T-helper 22 cell (primary cell): ENCODE results near the gene LMOD3.

Experiments used
- DNase-seq: peaks from one replicate; pipeline ENCODE4 v3.0.0-alpha.2; 2020; ENCODE audit warnings: low read depth

Gene LMOD3

GRCh38 chr3:69091389-69092029 is 30.9 kb downstream of the LMOD3 start:
- no peak for DNase-seq

DNA sequence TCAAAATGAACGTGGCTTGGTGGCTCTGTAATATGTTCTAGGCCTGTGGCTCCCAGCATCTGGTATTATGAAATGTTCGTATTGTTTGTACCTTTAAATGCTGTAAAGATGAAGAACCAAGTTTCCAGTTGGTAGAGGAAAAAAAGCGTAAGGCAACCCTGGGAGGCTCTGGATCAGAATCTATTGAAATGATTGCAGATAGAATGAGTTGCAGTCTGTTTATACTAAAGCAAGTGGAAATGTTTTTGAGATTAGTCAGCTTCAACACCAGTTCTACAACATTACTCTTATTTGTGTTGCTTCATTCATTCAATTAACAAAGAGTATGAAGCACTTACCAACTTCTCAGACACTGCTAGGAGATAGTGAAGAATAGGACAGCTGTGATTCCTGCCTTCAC is 32.4 kb downstream of the LMOD3 start:
- DNase-seq = no peak

GRCh38 chr3:69088063-69088462 is 34.3 kb downstream of the LMOD3 start:
- no peak for DNase-seq

DNA sequence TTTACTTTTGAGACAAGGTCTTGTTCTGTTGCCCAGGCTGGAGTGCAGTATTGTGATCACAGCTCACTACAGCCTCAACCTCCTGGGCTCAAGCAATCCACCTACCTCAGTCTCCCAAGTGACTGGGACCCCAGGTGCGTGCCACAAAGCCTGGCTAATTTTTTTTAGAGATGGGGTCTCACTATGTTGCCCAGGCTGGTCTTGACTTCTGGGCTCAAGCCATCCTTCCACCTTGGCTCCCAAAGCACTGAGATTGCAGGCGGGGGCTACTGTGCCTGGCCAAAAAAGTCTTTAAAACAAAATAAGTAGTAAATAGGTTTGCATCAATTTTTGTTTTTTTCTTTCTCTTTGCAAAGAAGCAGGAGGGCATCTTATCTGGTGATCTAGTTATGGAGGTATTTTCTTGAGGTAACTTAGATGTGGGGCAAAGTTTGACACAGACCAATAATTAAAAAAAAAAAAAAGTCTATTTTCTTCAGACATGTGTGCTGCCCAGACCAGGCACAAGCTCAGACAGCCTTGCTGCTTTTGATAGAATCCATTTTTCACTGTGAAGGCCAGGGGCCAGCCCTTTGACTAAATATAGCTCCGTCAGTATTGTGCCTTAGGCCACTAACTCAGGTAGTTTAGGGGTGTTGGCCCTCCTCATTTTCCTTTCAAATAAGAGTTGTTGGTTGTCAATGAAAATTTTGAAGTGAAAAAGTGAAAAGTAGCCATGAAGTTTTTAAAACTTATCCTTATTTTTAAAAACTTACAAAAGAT is 35.2 kb downstream of the LMOD3 start:
- DNase-seq = no peak

DNA sequence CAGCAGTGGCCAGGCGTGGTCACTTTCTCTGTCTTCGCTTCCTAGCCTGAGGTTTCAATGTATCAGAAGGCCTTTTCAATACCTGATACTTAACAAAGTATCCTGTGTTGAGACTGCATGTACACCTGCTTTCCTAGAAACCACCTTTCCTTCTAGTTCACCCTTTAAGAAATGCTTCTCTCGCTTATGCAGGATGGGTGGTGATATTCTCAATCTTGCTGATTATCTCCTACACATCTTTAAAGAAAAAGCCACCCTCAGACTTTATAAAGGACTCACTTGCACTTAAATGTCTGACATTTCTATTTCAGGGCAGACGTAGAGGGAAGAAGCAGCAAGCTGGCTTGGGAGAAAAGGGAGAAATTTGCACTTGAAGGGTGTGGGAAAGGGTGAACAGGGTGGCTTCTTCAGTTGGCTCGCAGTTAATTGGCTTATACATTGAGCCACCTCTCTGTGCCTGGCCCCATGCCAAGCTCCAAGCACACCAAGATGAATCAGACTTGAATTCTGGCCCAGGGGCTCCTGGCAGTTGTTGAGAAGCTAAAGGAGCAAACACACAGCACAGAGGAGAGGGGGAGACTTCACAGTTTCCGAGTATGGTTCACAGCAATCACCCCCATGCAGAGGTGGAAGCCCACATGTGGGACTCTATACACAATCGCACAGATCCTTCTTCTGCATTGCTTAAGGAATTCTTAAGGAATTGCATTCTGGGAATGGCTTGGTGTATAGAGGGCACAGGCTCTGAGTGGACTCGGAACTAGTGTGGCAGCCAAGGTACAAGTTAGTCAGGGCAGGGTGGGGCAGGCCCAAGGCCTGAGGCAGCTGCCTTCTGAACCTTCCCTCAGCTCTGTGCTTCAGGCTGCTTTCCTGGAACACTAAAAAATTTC is 36.3 kb downstream of the LMOD3 start:
- DNase-seq = peak; percentile 46

DNA sequence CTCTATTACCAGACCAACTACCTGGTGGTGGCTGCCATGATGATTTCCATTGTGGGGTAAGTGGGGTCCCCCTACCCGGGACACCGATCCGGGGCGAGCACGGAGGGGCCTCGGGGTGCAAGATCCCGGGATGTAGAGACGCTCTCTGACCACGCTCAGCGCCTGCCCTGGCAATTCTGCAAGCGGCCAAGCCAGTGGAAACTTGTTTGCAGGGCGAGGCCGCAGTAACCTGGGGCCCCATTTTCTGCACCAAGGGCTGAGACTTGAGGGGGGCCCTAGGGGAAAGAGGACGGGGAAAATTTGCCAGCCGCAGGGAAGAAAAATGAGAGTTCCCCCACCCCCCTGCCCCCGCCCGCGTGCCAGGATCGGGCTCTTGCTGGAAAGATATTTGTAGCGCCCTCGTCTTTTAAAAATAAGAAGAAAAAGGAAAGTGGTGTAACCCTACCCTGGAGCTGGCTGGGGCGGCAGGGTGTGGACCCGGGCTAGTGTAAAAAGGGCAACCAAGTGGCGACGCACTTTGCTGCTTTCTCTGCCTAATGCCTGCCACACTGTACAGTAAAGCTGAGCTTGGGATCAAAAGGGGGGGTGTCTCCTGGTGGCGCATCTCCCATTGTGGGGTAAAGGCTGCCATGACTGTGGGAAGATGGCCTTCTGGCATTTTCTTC is 37.1 kb downstream of the LMOD3 start:
- DNase-seq = no peak

GRCh38 chr3:69084326-69085167 is 37.8 kb downstream of the LMOD3 start, which contains the start of gene ARL6IP5:
Gene ARL6IP5 (plus strand): TSS chr3:69084937. CDS start chr3:69085048, 111 bp downstream.
- peak; percentile 89 for DNase-seq

- DNase-seq = peak; percentile 61
Observed at GRCh38 chr3:69082805-69083204, 39.6 kb downstream of the LMOD3 start.

DNA sequence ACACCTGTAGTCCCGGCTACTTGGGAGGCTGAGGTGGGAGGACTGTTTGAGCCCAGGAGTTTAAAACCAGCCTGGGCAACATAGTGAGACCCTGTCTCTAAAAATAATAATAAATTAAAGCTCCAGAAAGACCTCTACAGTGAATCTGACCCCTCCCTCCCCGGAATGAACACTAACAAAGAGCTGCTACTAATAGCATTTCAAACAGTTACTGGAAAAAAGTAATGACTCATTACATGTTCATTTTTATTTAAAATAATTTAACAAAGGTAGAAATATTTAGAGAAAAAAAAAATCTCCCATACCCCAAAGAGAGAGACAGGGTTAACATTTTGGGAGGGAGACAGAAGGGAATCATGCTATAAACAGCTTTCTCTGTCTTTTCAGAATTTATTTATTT is 40.0 kb downstream of the LMOD3 start:
- DNase-seq = no peak

DNA sequence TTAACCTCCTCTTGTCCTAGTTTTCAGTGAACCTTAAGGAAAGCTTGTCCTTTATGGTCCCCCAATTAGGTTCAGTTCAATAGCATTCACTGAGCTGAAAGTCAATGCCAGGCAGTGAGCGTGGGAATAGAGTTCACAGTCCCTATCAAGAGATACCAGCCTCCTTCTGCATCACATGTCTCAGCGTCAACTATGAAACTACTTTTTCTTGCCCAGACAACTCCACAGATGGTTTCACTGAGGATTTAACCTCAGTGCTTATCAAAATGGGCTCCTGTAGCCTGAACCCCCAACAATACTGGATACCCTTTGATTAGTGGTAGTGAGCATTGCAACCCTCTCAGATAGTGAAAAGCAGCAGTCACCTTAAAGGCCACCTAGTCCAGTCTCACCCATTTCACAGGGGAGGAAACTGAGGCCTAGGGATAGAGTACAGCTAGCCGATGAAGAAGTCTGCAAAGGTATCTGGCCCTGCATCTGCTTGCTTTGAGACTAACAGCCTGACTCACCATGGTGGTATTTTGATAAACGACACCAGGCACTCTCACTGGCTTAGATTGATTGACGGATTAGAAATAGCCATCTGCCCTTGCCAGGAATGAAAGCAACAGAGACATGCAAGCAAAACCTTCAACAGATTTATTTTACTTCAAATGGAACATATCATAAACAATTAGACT is 40.7 kb downstream of the LMOD3 start:
- no peak for DNase-seq

DNA sequence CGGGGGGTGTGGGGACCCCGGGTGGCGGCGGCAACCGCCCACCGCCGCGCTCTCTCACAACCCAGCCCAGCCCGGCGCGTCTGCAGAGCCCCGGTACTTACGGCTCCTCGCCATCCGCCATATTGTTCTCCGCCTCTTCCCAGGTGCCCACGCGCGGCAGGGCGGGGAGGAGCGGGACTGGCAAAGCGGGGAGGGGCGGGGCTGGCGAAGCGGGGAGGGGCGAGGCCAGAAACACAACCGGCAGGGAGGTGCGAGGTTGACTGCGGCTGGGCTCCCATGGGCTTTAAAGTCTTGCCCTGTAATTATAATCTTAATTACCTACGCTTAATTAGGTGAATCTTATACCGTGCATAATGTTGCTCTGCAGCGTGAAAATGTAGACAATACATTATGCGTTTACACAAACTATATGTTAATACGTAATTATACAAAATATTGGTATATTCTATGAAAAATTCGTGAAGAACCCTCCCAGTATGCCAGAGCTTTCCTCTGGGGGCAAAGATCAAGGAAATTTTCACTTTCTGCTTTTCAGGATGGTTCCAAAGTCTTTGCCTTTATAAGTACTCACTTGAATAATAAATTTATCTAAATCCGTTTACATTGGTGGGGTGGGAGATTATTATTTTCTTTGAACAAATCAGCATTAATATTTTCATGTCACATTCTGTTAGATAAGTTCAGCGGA is 42.0 kb downstream of the LMOD3 start, which contains the start of gene UBA3:
UBA3 (minus strand) TSS at position 133 of the 688 bp plus-strand sequence; CDS start at position 121, 12 bp downstream.
- peak; percentile 89 for DNase-seq

GRCh38 chr3:69079269-69080159 is 42.9 kb downstream of the LMOD3 start:
- no peak for DNase-seq

- DNase-seq = no peak
Observed at GRCh38 chr3:69072928-69073327, 49.5 kb downstream of the LMOD3 start.

DNA sequence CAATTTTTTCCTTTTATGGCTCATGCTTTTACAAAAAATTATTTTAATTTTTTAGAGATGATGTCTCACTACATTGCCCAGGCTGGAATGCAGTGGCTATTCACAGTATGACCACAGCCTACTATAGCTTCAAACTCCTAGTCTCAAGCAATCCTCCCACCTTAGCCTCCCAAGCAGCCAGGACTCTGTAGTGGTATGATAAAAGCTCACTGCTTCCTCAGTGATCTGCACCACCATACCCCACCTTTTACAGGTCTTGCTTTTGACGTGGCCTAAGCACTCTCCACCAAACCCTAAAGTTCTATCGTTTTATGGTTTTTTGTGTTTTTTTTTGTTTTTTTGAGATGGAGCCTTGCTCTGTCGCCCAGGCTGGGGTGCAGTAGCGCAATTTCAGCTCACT is 56.3 kb downstream of the LMOD3 start:
- no peak for DNase-seq

GRCh38 chr3:69065318-69065964 is 57.0 kb downstream of the LMOD3 start:
- DNase-seq = no peak

DNA sequence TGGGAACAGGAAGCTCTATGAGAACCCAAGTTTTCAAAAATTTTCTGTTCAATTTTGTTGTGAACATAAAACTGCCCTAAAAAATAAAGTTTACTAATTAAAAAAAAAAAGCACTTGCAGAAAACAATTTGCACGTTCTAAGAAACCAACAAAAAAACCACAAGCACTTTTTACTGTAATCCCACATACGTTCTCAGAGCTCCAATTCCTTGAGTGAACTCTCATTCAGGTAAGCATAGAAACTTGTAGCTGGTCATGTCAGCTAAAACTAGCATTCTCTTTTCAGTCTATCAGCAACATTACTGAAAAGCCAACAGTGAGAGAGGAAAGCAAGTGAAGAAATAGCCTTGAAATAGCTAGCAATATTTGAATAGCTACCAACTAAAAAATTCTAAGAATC is 58.8 kb downstream of the LMOD3 start:
- no peak for DNase-seq

DNA sequence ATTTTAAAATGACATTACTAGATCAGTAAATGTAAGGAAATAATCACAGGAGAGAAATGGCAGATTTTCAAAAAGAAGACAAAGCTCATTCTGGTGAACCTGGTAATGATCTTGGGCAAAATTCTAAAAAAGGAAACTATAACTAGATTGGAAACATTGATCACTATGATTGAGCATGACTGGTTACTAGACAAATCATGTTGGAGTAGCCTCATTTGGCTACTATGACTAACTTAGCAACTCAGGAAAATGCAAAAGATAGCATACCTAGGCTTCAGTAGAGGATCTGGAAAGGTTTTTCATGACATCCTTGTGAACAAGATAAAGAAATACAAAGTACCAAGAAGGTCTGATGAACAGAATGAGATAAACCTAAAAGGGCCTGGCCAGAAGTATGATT is 62.7 kb downstream of the LMOD3 start:
- no peak for DNase-seq

GRCh38 chr3:69058947-69059224 is 63.5 kb downstream of the LMOD3 start:
- DNase-seq = no peak
